Astrocyte (in vitro differentiated cells and primary cell): ENCODE data around the gene TSPAN2. TPM values are rescaled to one million over a fixed set of nuclear protein-coding genes. Genes with fewer than 3 reads are reported as not detected.

Source experiments
- DNase-seq: peaks from one replicate; pipeline ENCODE4 v3.0.0-alpha.2; 2010; ENCODE audit warnings: low read depth
- FAIRE-seq: peaks from 2 replicates; lab custom pipeline; 2011; peaks lifted over from hg19 to GRCh38; lab: Jason Lieb, UNC
- H2AFZ ChIP-seq: 2 replicates; pipeline ENCODE4 v1.6.0; 2012; ENCODE audit warnings: low read depth, low read length, inconsistent platforms
- H3K27ac ChIP-seq: 2 replicates; pipeline ENCODE4 v1.5.1; 2011; ENCODE audit warnings: low read depth, low read length, inconsistent platforms
- H3K27me3 ChIP-seq: 2 replicates; pipeline ENCODE4 v1.6.0; 2011; ENCODE audit warnings: low read length, inconsistent platforms; ENCODE audit not compliant: insufficient read depth
- H3K36me3 ChIP-seq: 2 replicates; pipeline ENCODE4 v1.5.1; 2011; ENCODE audit warnings: low read length, inconsistent platforms; ENCODE audit not compliant: insufficient read depth
- H3K4me1 ChIP-seq: 2 replicates; pipeline ENCODE4 v1.5.1; 2011; ENCODE audit warnings: low read length, inconsistent platforms; ENCODE audit not compliant: insufficient read depth
- H3K4me2 ChIP-seq: 2 replicates; pipeline ENCODE4 v1.6.0; 2012; ENCODE audit warnings: low read length, inconsistent platforms
- H3K4me3 ChIP-seq: 2 replicates; pipeline ENCODE4 v1.5.1; 2011; ENCODE audit warnings: low read depth, mild to moderate bottlenecking, low read length, inconsistent platforms; ENCODE audit not compliant: insufficient read depth
- H3K79me2 ChIP-seq: 2 replicates; pipeline ENCODE4 v1.6.0; 2012; ENCODE audit warnings: mild to moderate bottlenecking, low read length, inconsistent platforms; ENCODE audit not compliant: insufficient read depth
- H3K9ac ChIP-seq: 2 replicates; pipeline ENCODE4 v1.6.0; 2012; ENCODE audit warnings: mild to moderate bottlenecking, low read length, inconsistent platforms
- H3K9me3 ChIP-seq: 2 replicates; pipeline ENCODE4 v1.5.1; 2012; ENCODE audit warnings: low read depth, mild to moderate bottlenecking, low read length, inconsistent platforms; ENCODE audit not compliant: insufficient read depth
- H4K20me1 ChIP-seq: 2 replicates; pipeline ENCODE4 v1.6.0; 2012; ENCODE audit warnings: low read length, inconsistent platforms; ENCODE audit not compliant: insufficient read depth
- H3K27ac Mint-ChIP-seq: one replicate; pipeline ENCODE4 v1.8.0; 2021; ENCODE audit warnings: mild to moderate bottlenecking, mixed read lengths; ENCODE audit not compliant: unreplicated experiment
- H3K27me3 Mint-ChIP-seq: one replicate; pipeline ENCODE4 v1.8.0; 2021; ENCODE audit warnings: low read depth, mixed read lengths; ENCODE audit not compliant: unreplicated experiment
- H3K36me3 Mint-ChIP-seq: one replicate; pipeline ENCODE4 v1.8.0; 2021; ENCODE audit warnings: low read depth, mixed read lengths; ENCODE audit not compliant: unreplicated experiment
- H3K4me1 Mint-ChIP-seq: one replicate; pipeline ENCODE4 v1.8.0; 2021; ENCODE audit warnings: low read depth, mixed read lengths; ENCODE audit not compliant: unreplicated experiment
- H3K4me3 Mint-ChIP-seq: one replicate; pipeline ENCODE4 v1.8.0; 2021; ENCODE audit warnings: mild to moderate bottlenecking, moderate library complexity, mixed read lengths; ENCODE audit not compliant: unreplicated experiment
- H3K9me3 Mint-ChIP-seq: one replicate; pipeline ENCODE4 v1.8.0; 2021; ENCODE audit warnings: mild to moderate bottlenecking, mixed read lengths; ENCODE audit not compliant: unreplicated experiment
- CTCF ChIP-seq: IDR thresholded peaks from 2 replicates; pipeline ENCODE4 v1.5.1; 2011; ENCODE audit warnings: low read depth, mild to moderate bottlenecking, inconsistent platforms, low read length, moderate library complexity; ENCODE audit not compliant: insufficient read depth
- EZH2 ChIP-seq: IDR thresholded peaks from 2 replicates; pipeline ENCODE4 v1.6.1; 2012; ENCODE audit warnings: mild to moderate bottlenecking, low read length, inconsistent platforms; ENCODE audit not compliant: insufficient read depth
- total RNA-seq: library from RNA; stranded (reverse); gene quantifications from 2 replicates; pipeline ENCODE4 v1.2.1, GENCODE V29; 2021

The TSPAN2 gene
- total RNA-seq, 1 donor from 2014 or later, result 23.7 TPM

GRCh38 chr1:115092175-115092574, 2.9 kb upstream of the TSPAN2 start:
- Histone ChIP-seq H3K27me3 (peaks cover 3% of the 10 kb centered on the region), H3K36me3 (no peaks in the 10 kb centered on the region), H3K27ac (no peak overlapping the region), H3K4me1 (peaks cover 14% of the 10 kb centered on the region), H3K9me3 (no peaks in the 10 kb centered on the region), H2AFZ (no peak overlapping the region), H3K79me2 (no peaks in the 10 kb centered on the region), H4K20me1 (no peaks in the 10 kb centered on the region), H3K4me3 (no peak overlapping the region), H3K4me2 (no peak overlapping the region), H3K9ac (no peak overlapping the region)
- peaks cover 6% of the 10 kb centered on the region for H3K4me1 Mint-ChIP-seq
- TF ChIP-seq CTCF, result no peak
- no peak for TF ChIP-seq EZH2
- no peaks in the 10 kb centered on the region for H3K27me3 Mint-ChIP-seq
- no peak overlapping the region for H3K27ac Mint-ChIP-seq
- H3K36me3 Mint-ChIP-seq, result no peaks in the 10 kb centered on the region
- FAIRE-seq (no peak), DNase-seq (no peak)
- no peak overlapping the region for H3K4me3 Mint-ChIP-seq
- H3K9me3 Mint-ChIP-seq, result no peaks in the 10 kb centered on the region

- Mint-ChIP-seq H3K36me3 (no peaks in the 10 kb centered on the region), H3K27ac (no peak overlapping the region), H3K4me1 (peaks cover 6% of the 10 kb centered on the region), H3K27me3 (no peaks in the 10 kb centered on the region), H3K9me3 (no peaks in the 10 kb centered on the region), H3K4me3 (no peak overlapping the region)
- H3K36me3 ChIP-seq, result no peaks in the 10 kb centered on the region
- no peaks in the 10 kb centered on the region for H4K20me1 ChIP-seq
- H3K4me3 ChIP-seq, result no peak overlapping the region
- H3K9ac ChIP-seq, result no peak overlapping the region
- peaks cover 3% of the 10 kb centered on the region for H3K27me3 ChIP-seq
- no peak for FAIRE-seq
- no peaks in the 10 kb centered on the region for H3K9me3 ChIP-seq
- H3K4me2 ChIP-seq, result no peak overlapping the region
- no peaks in the 10 kb centered on the region for H3K79me2 ChIP-seq
- no peak overlapping the region for H2AFZ ChIP-seq
- no peak for DNase-seq
- peaks cover 14% of the 10 kb centered on the region for H3K4me1 ChIP-seq
- no peak for TF ChIP-seq EZH2
- no peak for TF ChIP-seq CTCF
- H3K27ac ChIP-seq, result no peak overlapping the region
Observed at GRCh38 chr1:115091572-115091971, 2.3 kb upstream of the TSPAN2 start.

GRCh38 chr1:115090956-115091355, 1.7 kb upstream of the TSPAN2 start:
- Histone ChIP-seq H2AFZ (no peak overlapping the region), H3K27ac (peak overlapping the region; percentile 89), H3K9ac (no peak overlapping the region), H3K4me1 (peaks cover 14% of the 10 kb centered on the region), H3K4me3 (no peak overlapping the region), H3K36me3 (no peaks in the 10 kb centered on the region), H3K79me2 (no peaks in the 10 kb centered on the region), H4K20me1 (no peaks in the 10 kb centered on the region), H3K4me2 (no peak overlapping the region), H3K27me3 (peaks cover 3% of the 10 kb centered on the region), H3K9me3 (no peaks in the 10 kb centered on the region)
- peaks cover 6% of the 10 kb centered on the region for H3K4me1 Mint-ChIP-seq
- peaks cover 2% of the 10 kb centered on the region for H3K36me3 Mint-ChIP-seq
- H3K27ac Mint-ChIP-seq, result no peak overlapping the region
- no peak overlapping the region for H3K4me3 Mint-ChIP-seq
- DNase-seq, result no peak
- H3K27me3 Mint-ChIP-seq, result no peaks in the 10 kb centered on the region
- TF ChIP-seq EZH2, result no peak
- TF ChIP-seq CTCF, result no peak
- H3K9me3 Mint-ChIP-seq, result no peaks in the 10 kb centered on the region
- FAIRE-seq, result no peak
